GM18526 (cell line): ENCODE measurements around the gene GJC1.

ENCODE experiments used
- POLR2A ChIP-seq: IDR thresholded peaks from 3 replicates; pipeline ENCODE4 v1.6.1; 2011; ENCODE audit not compliant: insufficient read length; ENCODE audit errors: extremely low read depth

Gene GJC1

GRCh38 chr17:44761932-44762810, 67.9 kb downstream of the GJC1 start:
- TF ChIP-seq POLR2A, result no peak

GRCh38 chr17:44760474-44761308, 69.4 kb downstream of the GJC1 start:
- TF ChIP-seq POLR2A, result no peak

GRCh38 chr17:44759916-44760243, 70.2 kb downstream of the GJC1 start:
- TF ChIP-seq POLR2A, result no peak

- TF ChIP-seq POLR2A, result no peak
Observed at GRCh38 chr17:44759086-44759915, 70.8 kb downstream of the GJC1 start.

GRCh38 chr17:44758414-44759085, 71.5 kb downstream of the GJC1 start, which contains the start of gene ADAM11:
Gene ADAM11 (plus strand): TSS chr17:44758988. CDS start chr17:44759200, 212 bp downstream.
- TF ChIP-seq POLR2A, result no peak

GRCh38 chr17:44757918-44758413, 72.1 kb downstream of the GJC1 start:
- no peak for TF ChIP-seq POLR2A

- TF ChIP-seq POLR2A, result no peak
Observed at GRCh38 chr17:44757045-44757917, 72.8 kb downstream of the GJC1 start.

GRCh38 chr17:44754276-44754675, 75.8 kb downstream of the GJC1 start:
- TF ChIP-seq POLR2A, result no peak

GRCh38 chr17:44752953-44753861, 76.9 kb downstream of the GJC1 start:
- no peak for TF ChIP-seq POLR2A

- TF ChIP-seq POLR2A, result no peak
Observed at GRCh38 chr17:44751806-44752205, 78.3 kb downstream of the GJC1 start.

GRCh38 chr17:44751331-44751730, 78.8 kb downstream of the GJC1 start:
- no peak for TF ChIP-seq POLR2A

- TF ChIP-seq POLR2A, result no peak
Observed at GRCh38 chr17:44749980-44750318, 80.1 kb downstream of the GJC1 start.
